Gastrocnemius medialis (tissue), 4 donors: ENCODE measurements around the gene LRFN2.

ENCODE experiments used
- CTCF ChIP-seq, 5 experiments: fragments of 450-650 bp in 3 of 5; fragments of 200-600 bp in 2 of 5; sonication (generic) in 2 of 5; IDR thresholded peaks in 4 of 5; conservative IDR thresholded peaks in 1 of 5; 1 replicate in 4 of 5; 2 replicates in 1 of 5; pipeline ENCODE4 v1.5.1; 2016 to 2019; ENCODE audit warnings: antibody characterized with exemption in 5 of 5, mild to moderate bottlenecking in 3 of 5, moderate library complexity in 3 of 5
- POLR2A ChIP-seq, 2 donors: fragments of 450-650 bp; IDR thresholded peaks; one replicate each; pipeline ENCODE4 v1.6.1; 2017; ENCODE audit warnings: antibody characterized with exemption in 2 of 2, mild to moderate bottlenecking in 2 of 2, moderate library complexity in 2 of 2

- no peak for TF ChIP-seq CTCF (IDR thresholded peaks at IDR 0.05 in 4 of 5, conservative IDR thresholded peaks at IDR 0.05 in 1 of 5)
- no peak for TF ChIP-seq POLR2A (IDR thresholded peaks at IDR 0.05)
Measured at GRCh38 chr6:40349901-40350746, 237.0 kb downstream of the LRFN2 start.
